ENCODE measurements around the gene PIGT.

- TF ChIP-seq EZH2phosphoT487 (IDR thresholded peaks at IDR 0.05; ENCODE audit: borderline replicate concordance, low read depth, low read length) (no peak), CTCF (conservative IDR thresholded peaks at IDR 0.05; ENCODE audit: low read length) (peak; percentile 32; the same call in 1 of the 2 replicates)
Observed at GRCh38 chr20:45392733-45393132, 23.2 kb upstream of the PIGT start.
